ENCODE results near the gene STAT5B. TPM values are rescaled to one million over a fixed set of nuclear protein-coding genes. Genes with fewer than 3 reads are reported as not detected.
A peak's percentile ranks its signal among the peaks of the same experiment; 100 is the strongest.

The STAT5B gene
- total and polyA plus RNA-seq, 9 of the 15 experiments (the other 6 are each of a cell fraction or from before 2014, with no cell fraction given), result 20.8 to 176 (median 92.4) TPM

DNA sequence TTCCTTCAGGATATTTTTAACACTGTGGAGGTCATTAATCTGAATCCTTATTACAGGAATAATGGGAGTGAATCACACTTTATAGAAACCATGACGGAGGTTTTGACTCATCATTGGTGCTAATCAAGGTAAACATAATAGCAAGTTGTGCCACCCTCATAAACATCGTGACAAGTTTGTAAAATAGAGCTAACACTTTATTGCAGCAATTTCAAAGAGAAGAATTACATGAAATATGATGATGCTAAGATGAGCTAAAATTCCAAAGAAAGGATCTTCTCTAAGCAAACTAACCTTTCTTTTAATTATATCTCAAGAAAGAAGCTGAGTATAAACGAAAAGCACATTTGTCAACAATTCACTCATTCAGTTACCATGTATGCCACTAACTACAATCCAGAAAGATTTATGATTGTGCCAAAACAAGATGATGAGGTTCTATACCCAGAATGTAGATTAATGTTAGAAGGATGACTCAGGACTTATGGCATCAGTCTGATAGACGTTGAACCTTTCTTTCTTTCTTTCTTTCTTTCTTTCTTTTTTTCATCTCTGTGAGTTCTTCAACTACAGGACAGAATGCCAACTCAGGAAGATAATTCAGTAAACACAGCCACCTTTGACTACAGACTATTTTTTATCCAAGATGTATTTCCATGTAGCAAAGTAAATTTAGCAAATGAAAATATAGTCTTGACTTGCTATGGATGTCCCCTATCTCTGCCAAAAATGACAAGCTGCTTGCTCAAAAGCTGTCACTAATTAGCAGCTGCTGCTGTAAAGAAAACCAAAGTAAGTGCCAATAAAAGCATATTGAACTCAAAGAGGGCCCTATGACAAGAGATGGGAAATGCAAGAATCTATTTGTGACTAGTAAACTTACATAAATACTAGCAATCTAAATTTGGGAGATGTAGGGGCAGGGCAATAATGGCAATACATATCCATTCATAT is 23.3 kb downstream of the STAT5B start:
- 29% methylated on average over 4 of the region's 4 CpGs for WGBS (ENCODE audit: insufficient coverage, low coverage, missing lambda C conversion rate)
- H3K4me3 ChIP-seq, result no peak overlapping the region
- no TSS peak for BruUV-seq (replicated peaks)
- H2AFZ ChIP-seq (ENCODE audit: low read depth, low read length), result no peak overlapping the region
- H3K9ac ChIP-seq (ENCODE audit: insufficient read depth in 1 of 2, low read depth in 2 of 2, low read length in 2 of 2), result no peak overlapping the region
- DNase-seq (ENCODE audit: extremely low read depth in 1 of 4, low spot score in 3 of 4) (no peak), ATAC-seq (no peak), FAIRE-seq (peak; percentile 46)
- intact Hi-C loops (cut with micrococcal nuclease), result no loop called here
- H3K4me1 ChIP-seq (replicated peaks in 1 of 2; ENCODE audit: control insufficient read depth in 2 of 2, insufficient read depth in 2 of 2, low read length in 2 of 2), result peaks cover 21 to 34% of the 10 kb centered on the region in 2 experiments
- H3K36me3 ChIP-seq (ENCODE audit: control insufficient read depth, insufficient read depth, low read length), result peaks cover 17% of the 10 kb centered on the region; the same call in 2 of the 3 replicates
- no peaks in the 10 kb centered on the region for H3K9me3 ChIP-seq (replicated peaks; ENCODE audit: control insufficient read depth, insufficient read depth, low read depth, low read length)
- H3K9me1 ChIP-seq (ENCODE audit: control insufficient read depth, insufficient read depth, low read length), result no peaks in the 10 kb centered on the region
- ChIA-PET CTCF (ENCODE audit: low intra/inter-chr PET ratio) (no interaction called here), POLR2A (interaction anchor here (0.8 to 1.5 kb wide), 3 partner anchors 14 to 59 kb away, joined by 3 to 5 read pairs (median 3); no protein-coding TSS in a partner anchor)
- H3K27ac ChIP-seq (ENCODE audit: extremely low read depth, low read depth, low read length), result peak overlapping the region; percentile 54; the same call in 1 of the 3 replicates
- peaks cover 95% of the 10 kb centered on the region for H3K79me2 ChIP-seq (ENCODE audit: control insufficient read depth, insufficient read depth, low read length)
- no peak overlapping the region for H3K4me2 ChIP-seq (ENCODE audit: insufficient read depth, low read length)
- H4K20me1 ChIP-seq (replicated peaks; ENCODE audit: control insufficient read depth, insufficient read depth, low read length), result no peaks in the 10 kb centered on the region
- in situ Hi-C loops (cut with MboI), result no loop called here
- no peaks in the 10 kb centered on the region for H3K27me3 ChIP-seq (ENCODE audit: control insufficient read depth in 2 of 2, insufficient read depth in 2 of 2, low read length in 2 of 2)
- TF ChIP-seq C11orf30 (IDR thresholded peaks at IDR 0.05; ENCODE audit: low read depth) (peak; percentile 80), NR1H2 (CRISPR knock-in tag; IDR thresholded peaks at IDR 0.05) (no peak), ARNT (IDR thresholded peaks at IDR 0.05) (0 out of 4 replicates have a peak, but pooled peaks of 1 of the 2 experiments have one; percentile 28), MEF2D (tag; conservative IDR thresholded peaks at IDR 0.05; ENCODE audit: low read depth) (no peak), ZNF696 (CRISPR knock-in tag; conservative IDR thresholded peaks at IDR 0.05) (no peak), ZEB2 (IDR thresholded peaks at IDR 0.05) (no peak), E2F5 (CRISPR knock-in tag; IDR thresholded peaks at IDR 0.05) (no peak), ZNF316 (IDR thresholded peaks at IDR 0.05) (peak; percentile 90), YY1 (IDR thresholded peaks at IDR 0.05; ENCODE audit: borderline replicate concordance in 1 of 3, control insufficient read depth in 1 of 3, extremely low read depth in 1 of 3, insufficient read depth in 3 of 3, insufficient read length in 1 of 3, insufficient replicate concordance in 2 of 3, low read depth in 1 of 3, low read length in 2 of 3) (no peak), ZNF140 (CRISPR knock-in tag; IDR thresholded peaks at IDR 0.05) (no peak), E4F1 (CRISPR knock-in tag; IDR thresholded peaks at IDR 0.05; ENCODE audit: borderline replicate concordance) (no peak), PKNOX1 (IDR thresholded peaks at IDR 0.05) (peak; percentile 77), TFE3 (CRISPR knock-in tag; IDR thresholded peaks at IDR 0.05) (no peak), FOXJ2 (tag; IDR thresholded peaks at IDR 0.05) (no peak)

Data from K562 (cell line).